DND-41 (cell line): Measurements from ENCODE around the gene STAM.

Experiments used
- ATAC-seq: fragments of 200-7000 bp; cut with Tn5 transposase; 3 replicates; pipeline ENCODE4 v1.9.1; 2021; ENCODE audit warnings: low read depth; ENCODE audit not compliant: insufficient read depth
- DNase-seq: peaks from one replicate; pipeline ENCODE4 v3.0.0-alpha.2; 2020
- H2AFZ ChIP-seq: 2 replicates; pipeline ENCODE4 v1.6.0; 2012; ENCODE audit warnings: low read depth, low read length
- H3K27ac ChIP-seq: 2 replicates; pipeline ENCODE4 v1.5.1; 2012; ENCODE audit warnings: low read length, inconsistent platforms
- H3K27me3 ChIP-seq: fragments of 200-600 bp; sonication (generic); 2 replicates; pipeline ENCODE4 v1.6.0; 2012; ENCODE audit warnings: low read length, mild to moderate bottlenecking, inconsistent platforms; ENCODE audit not compliant: insufficient read depth, poor library complexity
- H3K36me3 ChIP-seq: 2 replicates; pipeline ENCODE4 v1.5.1; 2012; ENCODE audit warnings: low read length, inconsistent platforms; ENCODE audit not compliant: insufficient read depth
- H3K4me1 ChIP-seq: 2 replicates; pipeline ENCODE4 v1.5.1; 2012; ENCODE audit warnings: mild to moderate bottlenecking, low read length; ENCODE audit not compliant: insufficient read depth
- H3K4me2 ChIP-seq: 2 replicates; pipeline ENCODE4 v1.6.0; 2012; ENCODE audit warnings: mild to moderate bottlenecking, moderate library complexity, low read length, inconsistent platforms; ENCODE audit not compliant: insufficient read depth
- H3K4me3 ChIP-seq, 2 experiments: fragments of 200-600 bp in 1 of 2; shearing (Covaris generic) in 1 of 2; 2 replicates each; pipeline ENCODE4 v1.5.1; 2012 to 2016; ENCODE audit warnings: inconsistent platforms in 2 of 2, low read length in 2 of 2, mild to moderate bottlenecking in 2 of 2, low read depth in 1 of 2, moderate library complexity in 1 of 2
- H3K79me2 ChIP-seq: 2 replicates; pipeline ENCODE4 v1.6.0; 2012; ENCODE audit warnings: low read length, inconsistent platforms; ENCODE audit not compliant: insufficient read depth
- H3K9ac ChIP-seq: 2 replicates; pipeline ENCODE4 v1.6.0; 2012; ENCODE audit warnings: low read depth, mild to moderate bottlenecking, inconsistent platforms, low read length, moderate library complexity
- H3K9me3 ChIP-seq: 2 replicates; pipeline ENCODE4 v1.5.1; 2012; ENCODE audit warnings: low read length, moderate library complexity, mild to moderate bottlenecking, inconsistent platforms; ENCODE audit not compliant: insufficient read depth, severe bottlenecking
- H4K20me1 ChIP-seq: 2 replicates; pipeline ENCODE4 v1.6.0; 2012; ENCODE audit warnings: low read length; ENCODE audit not compliant: insufficient read depth
- CTCF ChIP-seq: IDR thresholded peaks from 2 replicates; pipeline ENCODE4 v1.5.1; 2012; ENCODE audit warnings: borderline replicate concordance, low read length, moderate library complexity, mild to moderate bottlenecking; ENCODE audit not compliant: poor library complexity, severe bottlenecking; ENCODE audit errors: extremely low read depth
- EZH2 ChIP-seq: IDR thresholded peaks from 3 replicates; pipeline ENCODE4 v1.6.1; 2012; ENCODE audit warnings: borderline replicate concordance, low read depth, mild to moderate bottlenecking, moderate library complexity, low read length, inconsistent platforms; ENCODE audit not compliant: severe bottlenecking

The STAM gene

GRCh38 chr10:17682236-17682946 is 38.4 kb downstream of the STAM start:
- Histone ChIP-seq H3K36me3 (no peaks in the 10 kb centered on the region), H4K20me1 (no peaks in the 10 kb centered on the region; the same call in 1 of the 2 replicates), H2AFZ (no peak overlapping the region), H3K9ac (no peak overlapping the region), H3K27me3 (no peaks in the 10 kb centered on the region), H3K4me1 (no peaks in the 10 kb centered on the region), H3K4me2 (no peak overlapping the region), H3K79me2 (peaks cover 74% of the 10 kb centered on the region), H3K4me3 (no peak overlapping the region), H3K9me3 (peaks cover 2% of the 10 kb centered on the region), H3K27ac (no peak overlapping the region)
- DNase-seq (no peak), ATAC-seq (no peak)
- no peak for TF ChIP-seq EZH2
- TF ChIP-seq CTCF = no peak

GRCh38 chr10:17683541-17683940 is 39.6 kb downstream of the STAM start:
- no peaks in the 10 kb centered on the region for H3K36me3 ChIP-seq
- TF ChIP-seq CTCF (no peak), EZH2 (no peak)
- H3K4me2 ChIP-seq = no peak overlapping the region
- H3K27me3 ChIP-seq = no peaks in the 10 kb centered on the region
- H3K4me1 ChIP-seq = no peaks in the 10 kb centered on the region
- peaks cover 2% of the 10 kb centered on the region for H3K9me3 ChIP-seq
- ATAC-seq = no peak
- H3K4me3 ChIP-seq = no peak overlapping the region
- no peak overlapping the region for H2AFZ ChIP-seq
- H3K9ac ChIP-seq = no peak overlapping the region
- peaks cover 69% of the 10 kb centered on the region for H3K79me2 ChIP-seq
- no peaks in the 10 kb centered on the region; the same call in 1 of the 2 replicates for H4K20me1 ChIP-seq
- no peak overlapping the region for H3K27ac ChIP-seq
- DNase-seq = no peak

- no peak overlapping the region for H3K4me2 ChIP-seq
- no peak overlapping the region for H3K27ac ChIP-seq
- H2AFZ ChIP-seq = no peak overlapping the region
- H3K79me2 ChIP-seq = peaks cover 61% of the 10 kb centered on the region
- no peak for DNase-seq
- TF ChIP-seq EZH2 (no peak), CTCF (no peak)
- no peak overlapping the region for H3K9ac ChIP-seq
- peaks cover 4% of the 10 kb centered on the region for H3K36me3 ChIP-seq
- no peaks in the 10 kb centered on the region for H3K9me3 ChIP-seq
- ATAC-seq = no peak
- no peaks in the 10 kb centered on the region for H3K27me3 ChIP-seq
- no peak overlapping the region for H3K4me3 ChIP-seq
- H3K4me1 ChIP-seq = no peaks in the 10 kb centered on the region
- H4K20me1 ChIP-seq = no peaks in the 10 kb centered on the region; the same call in 1 of the 2 replicates
Measured at GRCh38 chr10:17684537-17684936, 40.6 kb downstream of the STAM start.
